Right lobe of liver (tissue), 4 donors: ENCODE results near the gene ASIC2.
"Not testable (repeated sequence)": the region's sequence is repeated elsewhere in the genome, so short reads cannot be mapped to it uniquely, and the experiment has no call there.

Source experiments
- POLR2A ChIP-seq: fragments of 450-650 bp; IDR thresholded peaks from one replicate; pipeline ENCODE4 v1.6.1; 2017; ENCODE audit warnings: antibody characterized with exemption, mild to moderate bottlenecking
- TF ChIP-seq, protein P1 (sequence below), 4 donors: fragments of 200-600 bp in 3 of 4; fragments of 450-650 bp in 1 of 4; IDR thresholded peaks; one replicate each; pipeline versions ENCODE4 v1.5.1 to v1.8.0; 2016 to 2022; ENCODE audit warnings: antibody characterized with exemption in 4 of 4, mild to moderate bottlenecking in 2 of 4
- donor health status: DM: no; HTN: no; CAD: no.
- donor health status: DM: no; HTN: no; CAD: no.
- donor health status: DM: no; HTN: yes; CAD: no.

DNA sequence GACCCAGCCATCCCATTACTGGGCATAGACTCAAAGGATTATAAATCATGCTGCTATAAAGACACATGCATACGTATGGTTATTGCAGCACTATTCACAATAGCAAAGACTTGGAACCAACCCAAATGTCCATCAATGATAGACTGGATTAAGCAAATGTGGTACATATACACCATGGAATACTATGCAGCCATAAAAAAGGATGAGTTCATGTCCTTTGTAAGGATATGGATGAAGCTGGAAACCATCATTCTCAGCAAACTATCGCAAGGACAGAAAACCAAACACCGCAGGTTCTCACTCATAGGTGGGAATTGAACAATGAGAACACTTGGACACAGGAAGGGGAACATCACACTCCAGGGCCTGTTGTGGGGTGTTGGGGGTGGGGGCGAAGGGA lies 323.9 kb downstream of the ASIC2 start:
- TF ChIP-seq POLR2A = not testable (repeated sequence)
- TF ChIP-seq, protein P1, sequence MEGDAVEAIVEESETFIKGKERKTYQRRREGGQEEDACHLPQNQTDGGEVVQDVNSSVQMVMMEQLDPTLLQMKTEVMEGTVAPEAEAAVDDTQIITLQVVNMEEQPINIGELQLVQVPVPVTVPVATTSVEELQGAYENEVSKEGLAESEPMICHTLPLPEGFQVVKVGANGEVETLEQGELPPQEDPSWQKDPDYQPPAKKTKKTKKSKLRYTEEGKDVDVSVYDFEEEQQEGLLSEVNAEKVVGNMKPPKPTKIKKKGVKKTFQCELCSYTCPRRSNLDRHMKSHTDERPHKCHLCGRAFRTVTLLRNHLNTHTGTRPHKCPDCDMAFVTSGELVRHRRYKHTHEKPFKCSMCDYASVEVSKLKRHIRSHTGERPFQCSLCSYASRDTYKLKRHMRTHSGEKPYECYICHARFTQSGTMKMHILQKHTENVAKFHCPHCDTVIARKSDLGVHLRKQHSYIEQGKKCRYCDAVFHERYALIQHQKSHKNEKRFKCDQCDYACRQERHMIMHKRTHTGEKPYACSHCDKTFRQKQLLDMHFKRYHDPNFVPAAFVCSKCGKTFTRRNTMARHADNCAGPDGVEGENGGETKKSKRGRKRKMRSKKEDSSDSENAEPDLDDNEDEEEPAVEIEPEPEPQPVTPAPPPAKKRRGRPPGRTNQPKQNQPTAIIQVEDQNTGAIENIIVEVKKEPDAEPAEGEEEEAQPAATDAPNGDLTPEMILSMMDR (IDR thresholded peaks at IDR 0.05) = not testable (repeated sequence)
